Activated CD8-positive, alpha-beta T cell treated with anti-CD3 and anti-CD28 coated beads for 36 hours (primary cell): ENCODE measurements around the gene SIM2. TPM values are rescaled to one million over a fixed set of nuclear protein-coding genes. Genes with fewer than 3 reads are reported as not detected.

Source experiments
- ATAC-seq: fragments of 200-7000 bp; cut with Tn5 transposase; one replicate; pipeline ENCODE4 v1.10.0; 2021; ENCODE audit warnings: mild to moderate bottlenecking, moderate library complexity
- CTCF ChIA-PET: fragments of 350-600 bp; sonication (Branson Sonifier 250); formaldehyde crosslinking; loops from one replicate; lab custom pipeline; 2021; ENCODE audit warnings: antibody characterized with exemption; lab: Charles Lee
- POLR2A ChIA-PET: fragments of 350-600 bp; sonication (Branson Sonifier 250); formaldehyde crosslinking; loops from one replicate; lab custom pipeline; 2021; ENCODE audit warnings: antibody characterized with exemption; lab: Charles Lee
- DNase-seq: peaks from one replicate; pipeline ENCODE4 v3.0.0-alpha.2; 2020
- H3K27ac Mint-ChIP-seq: one replicate; pipeline ENCODE4 v1.8.0; 2021; ENCODE audit warnings: mild to moderate bottlenecking, mixed read lengths
- H3K27me3 Mint-ChIP-seq: one replicate; pipeline ENCODE4 v1.8.0; 2021; ENCODE audit warnings: mixed read lengths
- H3K36me3 Mint-ChIP-seq: one replicate; pipeline ENCODE4 v1.8.0; 2021; ENCODE audit warnings: low read depth, mixed read lengths
- H3K4me1 Mint-ChIP-seq: one replicate; pipeline ENCODE4 v1.8.0; 2021; ENCODE audit warnings: low read depth, mixed read lengths
- H3K4me3 Mint-ChIP-seq: one replicate; pipeline ENCODE4 v1.8.0; 2021; ENCODE audit warnings: mild to moderate bottlenecking, moderate library complexity, mixed read lengths
- H3K9me3 Mint-ChIP-seq: one replicate; pipeline ENCODE4 v1.8.0; 2021; ENCODE audit warnings: mixed read lengths
- intact Hi-C: fragments of 100-400 bp; cut with micrococcal nuclease; formaldehyde crosslinking; loops from one replicate; pipeline ENCODE4 v1.10.0; 2022
- total RNA-seq, 2 experiments: library from RNA; stranded (reverse); gene quantifications; one replicate each; pipeline ENCODE4 v1.2.3, GENCODE V29; 2021
- TF ChIP-seq, protein P1 (sequence below): fragments of 200-600 bp; IDR thresholded peaks from one replicate; pipeline ENCODE4 v1.8.0; 2022; ENCODE audit warnings: antibody characterized with exemption, mild to moderate bottlenecking

The SIM2 gene
- total RNA-seq, 2 experiments from 2014 or later = not detected

GRCh38 chr21:36718951-36719501, 20.1 kb downstream of the SIM2 start:
- Mint-ChIP-seq H3K27ac (no peak overlapping the region), H3K4me1 (no peaks in the 10 kb centered on the region), H3K9me3 (no peaks in the 10 kb centered on the region), H3K27me3 (peaks cover 38% of the 10 kb centered on the region), H3K36me3 (no peaks in the 10 kb centered on the region), H3K4me3 (no peak overlapping the region)
- CTCF ChIA-PET = no interaction called here
- TF ChIP-seq, protein P1, sequence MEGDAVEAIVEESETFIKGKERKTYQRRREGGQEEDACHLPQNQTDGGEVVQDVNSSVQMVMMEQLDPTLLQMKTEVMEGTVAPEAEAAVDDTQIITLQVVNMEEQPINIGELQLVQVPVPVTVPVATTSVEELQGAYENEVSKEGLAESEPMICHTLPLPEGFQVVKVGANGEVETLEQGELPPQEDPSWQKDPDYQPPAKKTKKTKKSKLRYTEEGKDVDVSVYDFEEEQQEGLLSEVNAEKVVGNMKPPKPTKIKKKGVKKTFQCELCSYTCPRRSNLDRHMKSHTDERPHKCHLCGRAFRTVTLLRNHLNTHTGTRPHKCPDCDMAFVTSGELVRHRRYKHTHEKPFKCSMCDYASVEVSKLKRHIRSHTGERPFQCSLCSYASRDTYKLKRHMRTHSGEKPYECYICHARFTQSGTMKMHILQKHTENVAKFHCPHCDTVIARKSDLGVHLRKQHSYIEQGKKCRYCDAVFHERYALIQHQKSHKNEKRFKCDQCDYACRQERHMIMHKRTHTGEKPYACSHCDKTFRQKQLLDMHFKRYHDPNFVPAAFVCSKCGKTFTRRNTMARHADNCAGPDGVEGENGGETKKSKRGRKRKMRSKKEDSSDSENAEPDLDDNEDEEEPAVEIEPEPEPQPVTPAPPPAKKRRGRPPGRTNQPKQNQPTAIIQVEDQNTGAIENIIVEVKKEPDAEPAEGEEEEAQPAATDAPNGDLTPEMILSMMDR = no peak
- ATAC-seq (no peak), DNase-seq (no peak)
- POLR2A ChIA-PET = no interaction called here
- intact Hi-C loops = no loop called here

GRCh38 chr21:36719614-36720013, 20.7 kb downstream of the SIM2 start:
- H3K4me1 Mint-ChIP-seq = no peaks in the 10 kb centered on the region
- DNase-seq (no peak), ATAC-seq (no peak)
- no peak overlapping the region for H3K27ac Mint-ChIP-seq
- H3K4me3 Mint-ChIP-seq = no peak overlapping the region
- no peaks in the 10 kb centered on the region for H3K9me3 Mint-ChIP-seq
- intact Hi-C loops = no loop called here
- ChIA-PET POLR2A (interaction anchor here (0.7 kb wide), 1 partner anchor 204 kb away, joined by 3 read pairs; no protein-coding TSS in a partner anchor), CTCF (no interaction called here)
- H3K27me3 Mint-ChIP-seq = peaks cover 34% of the 10 kb centered on the region
- no peaks in the 10 kb centered on the region for H3K36me3 Mint-ChIP-seq
- TF ChIP-seq, protein P1 = no peak

DNA sequence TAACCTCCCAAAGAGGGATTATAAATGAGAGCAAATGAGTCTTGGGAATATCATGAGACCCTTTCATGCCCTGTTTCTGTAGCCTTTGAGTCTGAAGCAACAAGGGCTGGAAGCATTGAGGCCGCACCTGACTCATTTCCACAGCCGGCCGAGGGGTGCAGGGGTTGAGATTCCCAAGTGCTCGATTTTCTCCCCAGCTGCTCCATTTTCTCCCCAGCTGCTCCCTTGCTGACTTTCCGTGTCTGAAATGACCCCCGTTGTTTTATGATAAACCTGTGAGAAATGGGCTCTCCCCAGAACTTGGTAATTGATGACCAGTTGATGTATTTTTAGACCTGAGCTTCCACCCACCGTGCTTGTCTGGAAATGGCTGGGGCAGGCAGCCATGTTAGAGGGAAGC, 22.9 kb downstream of the SIM2 start:
- no peak overlapping the region for H3K4me3 Mint-ChIP-seq
- H3K4me1 Mint-ChIP-seq = no peaks in the 10 kb centered on the region
- H3K27ac Mint-ChIP-seq = no peak overlapping the region
- TF ChIP-seq, protein P1 = no peak
- POLR2A ChIA-PET = interaction anchor here (0.6 kb wide), 1 partner anchor 42 kb away, joined by 6 read pairs; no protein-coding TSS in a partner anchor
- no peaks in the 10 kb centered on the region for H3K36me3 Mint-ChIP-seq
- DNase-seq (no peak), ATAC-seq (no peak)
- H3K9me3 Mint-ChIP-seq = no peaks in the 10 kb centered on the region
- intact Hi-C loops = no loop called here
- peaks cover 23% of the 10 kb centered on the region for H3K27me3 Mint-ChIP-seq
- CTCF ChIA-PET = no interaction called here

DNA sequence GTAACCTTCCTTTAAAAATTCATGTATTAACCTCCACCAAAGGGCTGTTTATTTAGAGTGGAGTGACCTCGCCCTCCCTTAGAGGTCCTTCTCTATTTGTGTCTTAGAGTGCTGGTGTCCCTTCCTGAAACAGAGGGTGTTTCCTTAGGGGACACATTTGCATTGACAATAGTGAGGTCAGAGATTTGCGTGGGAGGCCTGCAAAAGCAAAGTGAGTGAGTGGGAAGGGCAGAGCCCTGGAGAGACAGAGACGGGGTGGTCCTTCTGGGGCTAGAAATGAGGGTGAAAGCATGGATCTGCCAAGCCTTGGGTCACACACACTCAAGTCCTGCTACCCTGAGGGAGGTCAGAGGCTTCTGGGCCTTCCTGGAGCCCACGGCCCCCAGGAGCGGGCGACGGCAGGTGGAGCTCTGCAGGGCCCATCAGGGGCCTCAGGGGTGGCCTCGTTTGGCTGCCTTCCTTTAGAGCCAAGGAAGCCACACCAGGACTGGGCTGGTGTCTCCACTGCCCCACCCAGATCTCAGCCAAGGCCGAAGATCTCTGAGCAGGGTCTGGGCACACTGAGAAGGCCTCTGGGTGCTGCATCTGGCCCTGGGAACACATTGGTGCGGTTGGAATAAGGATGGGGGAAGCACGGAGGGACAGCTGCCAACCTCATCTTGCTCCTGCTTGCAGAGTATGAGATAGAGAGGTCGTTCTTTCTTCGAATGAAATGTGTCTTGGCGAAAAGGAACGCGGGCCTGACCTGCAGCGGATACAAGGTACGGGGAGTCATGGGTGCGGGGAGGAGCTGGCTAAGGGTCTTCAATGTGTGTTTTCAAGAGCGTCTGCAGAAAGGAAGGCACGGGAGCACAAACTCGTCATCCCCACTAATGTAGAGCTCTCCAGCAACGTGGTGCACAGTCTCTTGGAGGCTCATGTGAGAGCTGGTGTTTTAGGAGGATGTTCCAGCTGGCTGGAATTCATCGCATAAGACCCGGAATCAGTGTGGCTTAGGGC, 23.8 kb downstream of the SIM2 start:
- POLR2A ChIA-PET = no interaction called here
- CTCF ChIA-PET = no interaction called here
- TF ChIP-seq, protein P1 = no peak
- Mint-ChIP-seq H3K9me3 (no peaks in the 10 kb centered on the region), H3K4me3 (no peak overlapping the region), H3K4me1 (no peaks in the 10 kb centered on the region), H3K27ac (no peak overlapping the region), H3K36me3 (no peaks in the 10 kb centered on the region), H3K27me3 (peaks cover 20% of the 10 kb centered on the region)
- intact Hi-C loops = no loop called here
- DNase-seq (no peak), ATAC-seq (no peak)
